Right atrium auricular region (tissue), 2 donors: ENCODE data around the gene CDH22. TPM values are rescaled to one million over a fixed set of nuclear protein-coding genes. Genes with fewer than 3 reads are reported as not detected.
A peak's percentile ranks its signal among the peaks of the same experiment; 100 is the strongest.

Source experiments
- DNase-seq: peaks from one replicate; pipeline ENCODE4 v3.0.0-alpha.2; 2019; ENCODE audit warnings: low spot score
- H3K27ac ChIP-seq, 2 donors: fragments of 200-600 bp; sonication (generic); 1 replicate in 1 of 2; 2 replicates in 1 of 2; pipeline ENCODE4 v1.5.1; 2016 to 2019
- H3K27me3 ChIP-seq, 2 donors: fragments of 200-600 bp; sonication (generic); one replicate each; pipeline versions ENCODE4 v1.5.1 to v1.6.0; 2017 to 2019
- H3K36me3 ChIP-seq: fragments of 200-600 bp; sonication (generic); one replicate; pipeline ENCODE4 v1.5.1; 2016
- H3K4me1 ChIP-seq, 2 donors: fragments of 200-600 bp; sonication (generic); one replicate each; pipeline versions ENCODE4 v1.5.1 to v1.6.0; 2017 to 2019
- H3K4me3 ChIP-seq, 2 donors: fragments of 200-600 bp; sonication (generic); 1 replicate in 1 of 2; 2 replicates in 1 of 2; pipeline ENCODE4 v1.5.1; 2017 to 2019; ENCODE audit warnings: mild to moderate bottlenecking in 1 of 2, moderate library complexity in 1 of 2
- H3K9me3 ChIP-seq, 2 donors: fragments of 200-600 bp; sonication (generic); one replicate each; pipeline ENCODE4 v1.5.1; 2019
- CTCF ChIP-seq, 2 donors: fragments of 200-600 bp; sonication (generic); IDR thresholded peaks; one replicate each; pipeline ENCODE4 v1.5.1; 2019; ENCODE audit warnings: antibody characterized with exemption in 2 of 2
- total RNA-seq, 2 donors: library from RNA; depleted of rRNA; stranded (reverse); fragments of >200 nt; gene quantifications; one replicate each; pipeline ENCODE4 v1.1.0, GENCODE V29; 2016

CDH22 gene
- total RNA-seq, 2 donors from 2014 or later, result 0.67 to 4.4 TPM

- H3K4me3 ChIP-seq, result peak overlapping the region; percentile 32 to 52
- H3K27ac ChIP-seq, result no peak overlapping the region
- no peaks in the 10 kb centered on the region for H3K36me3 ChIP-seq
- TF ChIP-seq CTCF (IDR thresholded peaks at IDR 0.05), result no peak
- H3K9me3 ChIP-seq, result no peaks in the 10 kb centered on the region
- peaks cover 0 to 34% of the 10 kb centered on the region in 2 donors for H3K4me1 ChIP-seq
- H3K27me3 ChIP-seq, result peaks cover 0 to 25% of the 10 kb centered on the region in 2 donors
- DNase-seq, result no peak
Measured at GRCh38 chr20:46307999-46308257, 370 bp downstream of the CDH22 start.

- peaks cover 0 to 19% of the 10 kb centered on the region in 2 donors for H3K27me3 ChIP-seq
- peak; percentile 41 to 80 for TF ChIP-seq CTCF (IDR thresholded peaks at IDR 0.05)
- no peak for DNase-seq
Measured at GRCh38 chr20:46307139-46307998, 929 bp downstream of the CDH22 start.

GRCh38 chr20:46306743-46307138, 1.6 kb downstream of the CDH22 start:
- no peak overlapping the region for H3K27ac ChIP-seq
- H3K36me3 ChIP-seq, result no peaks in the 10 kb centered on the region
- H3K9me3 ChIP-seq, result no peaks in the 10 kb centered on the region
- TF ChIP-seq CTCF (IDR thresholded peaks at IDR 0.05), result no peak
- no peak overlapping the region for H3K4me3 ChIP-seq
- H3K27me3 ChIP-seq, result peaks cover 0 to 17% of the 10 kb centered on the region in 2 donors
- DNase-seq, result no peak
- H3K4me1 ChIP-seq, result peaks cover 0 to 25% of the 10 kb centered on the region in 2 donors

More at GRCh38 chr20:46307139-46307998, 929 bp downstream of the CDH22 start:
- no peak overlapping the region for H3K27ac ChIP-seq
- no peaks in the 10 kb centered on the region for H3K9me3 ChIP-seq
- no peaks in the 10 kb centered on the region for H3K36me3 ChIP-seq
- H3K4me1 ChIP-seq, result peaks cover 0 to 29% of the 10 kb centered on the region in 2 donors
- H3K4me3 ChIP-seq, result peak overlapping the region; percentile 32 to 52

- H3K27me3 ChIP-seq, result peaks cover 0 to 17% of the 10 kb centered on the region in 2 donors
- H3K27ac ChIP-seq, result peak overlapping the region in 1 of 2 donors; percentile 72
- no peaks in the 10 kb centered on the region for H3K9me3 ChIP-seq
- no peak for TF ChIP-seq CTCF (IDR thresholded peaks at IDR 0.05)
- DNase-seq, result no peak
- H3K36me3 ChIP-seq, result no peaks in the 10 kb centered on the region
- no peak overlapping the region for H3K4me3 ChIP-seq
- peaks cover 0 to 25% of the 10 kb centered on the region in 2 donors for H3K4me1 ChIP-seq
Measured at GRCh38 chr20:46305973-46306360, 2.3 kb downstream of the CDH22 start.

- H3K9me3 ChIP-seq, result no peaks in the 10 kb centered on the region
- no peak for DNase-seq
- no peaks in the 10 kb centered on the region for H3K36me3 ChIP-seq
- H3K4me3 ChIP-seq, result no peak overlapping the region
- peak overlapping the region in 1 of 2 donors; percentile 72 for H3K27ac ChIP-seq
- TF ChIP-seq CTCF (IDR thresholded peaks at IDR 0.05), result no peak
- H3K27me3 ChIP-seq, result peaks cover 0 to 17% of the 10 kb centered on the region in 2 donors
- H3K4me1 ChIP-seq, result peaks cover 0 to 25% of the 10 kb centered on the region in 2 donors
Measured at GRCh38 chr20:46305331-46305972, 2.8 kb downstream of the CDH22 start.
